Epithelial cell of umbilical artery (primary cell): ENCODE results near the gene PARD6B. TPM values are rescaled to one million over a fixed set of nuclear protein-coding genes. Genes with fewer than 3 reads are reported as not detected.

Experiments
- total RNA-seq: library from RNA; depleted of rRNA; stranded (reverse); fragments of >200 nt; gene quantifications from 2 replicates; pipeline ENCODE4 v1.2.3, GENCODE V29; 2014

PARD6B gene
- total RNA-seq: 0.15 TPM in 1 of 2 replicates, not detected in the other

GRCh38 chr20:50731055-50731929 is at the start of gene PARD6B:
Gene PARD6B, plus strand, starts transcription at chr20:50731580. Its CDS starts 207 bp downstream, at chr20:50731787.

GRCh38 chr20:50690650-50691572 is 40.5 kb upstream of the PARD6B start, which contains the start of gene RIPOR3:
Gene RIPOR3, minus strand, starts transcription at chr20:50691542. Its CDS starts 414 bp downstream, at chr20:50691128.

GRCh38 chr20:50794846-50795634 is 63.7 kb downstream of the PARD6B start, which contains the start of gene BCAS4:
Gene BCAS4, plus strand, starts transcription at chr20:50795061. Its CDS starts 23 bp downstream, at chr20:50795084.

Other genes starting within 250 kb of the PARD6B start
- gene PTPN1, start 221.2 kb upstream of the PARD6B start, total RNA-seq: 32.8 and 34.4 TPM in 2 replicates
- gene RIPOR3, start 40.0 kb upstream of the PARD6B start, total RNA-seq: under 0.01 and 0.76 TPM in 2 replicates
- gene BCAS4, start 63.5 kb downstream of the PARD6B start, total RNA-seq: 0.65 and 3.3 TPM in 2 replicates
- 25.7 and 30.2 TPM in 2 replicates for gene ADNP, start 199.9 kb downstream of the PARD6B start, total RNA-seq
- 84.5 and 152 TPM in 2 replicates for gene DPM1, start 227.0 kb downstream of the PARD6B start, total RNA-seq
- gene MOCS3, start 227.2 kb downstream of the PARD6B start, total RNA-seq: 8.7 and 13.0 TPM in 2 replicates